ENCODE results near the gene TMA7.

GRCh38 chr3:48426401-48426909 lies 13.6 kb upstream of the TMA7 start:
- TF ChIP-seq POLR2A (IDR thresholded peaks at IDR 0.05; ENCODE audit: low read length) (no peak), CTCF (IDR thresholded peaks at IDR 0.05) (no peak)
